GM21367 (cell line): Measurements from ENCODE around the gene IL3RA.

Experiments used
- ATAC-seq: cut with Tn5 transposase; IDR thresholded peaks from one replicate; pipeline ENCODE4 v1.9.1; 2021; ENCODE audit not compliant: unreplicated experiment

Gene IL3RA

DNA sequence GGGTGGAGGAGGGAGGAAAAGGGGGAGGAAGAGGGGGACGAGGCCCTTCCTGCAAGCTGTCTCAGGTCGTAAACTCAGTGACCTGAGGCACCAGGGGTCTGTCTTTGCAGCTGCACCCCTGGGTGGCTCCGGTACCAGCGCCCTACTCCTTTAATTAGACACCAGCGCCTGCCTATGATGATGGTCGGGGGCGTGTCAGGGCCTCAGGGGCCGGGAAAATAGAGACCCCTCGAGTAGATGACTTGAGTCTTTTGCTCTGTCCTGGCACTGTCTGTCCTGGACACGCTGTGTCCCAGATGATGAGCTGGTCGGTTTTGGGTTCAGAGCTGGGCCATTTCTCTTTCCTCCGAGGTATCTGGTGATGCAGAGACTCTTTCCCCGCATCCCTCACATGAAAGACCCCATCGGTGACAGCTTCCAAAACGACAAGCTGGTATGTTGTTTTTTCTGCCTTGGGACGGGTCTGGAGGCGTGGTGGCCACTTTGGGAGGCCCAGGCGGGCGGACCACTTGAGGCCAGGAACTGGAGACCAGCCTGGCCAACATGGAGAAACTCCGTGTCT lies 44.2 kb downstream of the IL3RA start:
- ATAC-seq, result no peak

DNA sequence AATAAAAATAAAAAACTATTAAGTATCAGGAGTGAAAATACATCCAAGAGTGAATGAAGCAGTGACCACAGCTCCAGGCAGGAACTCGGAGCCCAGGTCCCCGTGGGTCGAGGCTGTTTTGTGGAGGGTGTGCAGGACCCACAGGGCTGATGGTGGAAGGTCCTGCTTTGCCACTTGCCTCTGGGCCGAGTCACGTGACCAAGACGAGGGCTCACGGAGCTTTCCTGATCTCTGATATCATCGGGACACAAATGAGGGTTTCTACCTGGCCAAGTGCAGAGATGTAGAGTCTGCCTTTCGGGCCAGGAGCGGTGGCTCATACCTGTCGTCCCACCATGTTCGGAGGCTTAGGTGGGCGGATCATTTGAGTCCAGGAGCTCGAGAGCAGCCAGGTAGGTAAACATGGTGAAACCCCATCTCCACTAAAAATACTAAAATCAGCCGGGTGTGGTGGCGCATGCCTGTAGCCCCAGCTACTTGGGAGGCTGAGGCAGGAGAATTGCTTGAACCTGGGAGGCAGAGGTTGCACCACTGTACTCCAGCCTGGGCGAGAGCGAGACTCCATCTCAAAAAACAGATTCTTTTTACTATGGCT lies 48.2 kb downstream of the IL3RA start:
- ATAC-seq, result no peak

DNA sequence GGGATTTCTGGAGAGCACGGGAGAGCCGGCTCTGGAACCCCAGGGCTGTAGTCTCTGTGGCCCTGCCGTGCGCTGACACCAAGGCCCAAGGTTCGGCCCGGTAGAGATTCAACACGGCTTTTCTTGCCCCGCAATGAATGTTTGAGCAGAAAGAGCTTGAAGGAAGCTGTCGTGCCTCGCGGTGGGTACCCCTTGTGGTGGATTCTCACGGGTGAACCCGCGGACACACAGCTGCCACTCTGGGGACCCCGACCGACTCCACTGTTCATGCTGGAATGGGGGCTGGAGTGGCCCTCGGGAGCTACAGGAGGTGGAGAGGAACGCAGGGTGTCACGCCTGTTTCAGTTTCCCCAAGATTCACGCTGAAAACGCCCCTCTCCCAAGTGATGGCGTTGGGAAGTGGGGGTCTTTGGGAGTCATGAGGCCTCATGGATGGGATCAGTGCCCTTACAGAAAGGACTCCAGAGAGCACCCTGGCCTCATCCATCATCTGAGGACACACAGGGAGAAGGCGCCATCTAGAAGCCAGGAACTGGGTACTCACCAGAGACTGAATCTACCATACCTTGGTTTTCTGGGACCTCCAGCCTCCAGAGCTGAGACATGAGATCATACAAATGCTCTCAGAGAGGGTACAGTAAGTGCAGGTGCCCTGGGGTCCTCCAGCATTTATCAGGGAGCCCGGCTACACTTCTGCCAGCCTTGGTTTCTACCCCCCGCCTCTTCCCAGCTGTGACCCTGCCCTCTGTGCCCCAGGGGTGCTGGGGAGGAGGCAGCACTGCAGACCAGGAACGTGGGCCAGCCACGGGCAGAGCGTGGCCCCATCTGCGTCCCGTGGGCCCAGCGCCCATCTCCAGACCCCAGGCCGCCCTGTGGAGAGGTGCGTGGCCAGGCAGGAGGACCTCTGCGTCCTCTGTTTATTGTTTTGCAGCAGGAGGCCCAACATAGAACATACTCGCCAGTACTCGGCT lies 49.0 kb downstream of the IL3RA start:
- ATAC-seq, result no peak

DNA sequence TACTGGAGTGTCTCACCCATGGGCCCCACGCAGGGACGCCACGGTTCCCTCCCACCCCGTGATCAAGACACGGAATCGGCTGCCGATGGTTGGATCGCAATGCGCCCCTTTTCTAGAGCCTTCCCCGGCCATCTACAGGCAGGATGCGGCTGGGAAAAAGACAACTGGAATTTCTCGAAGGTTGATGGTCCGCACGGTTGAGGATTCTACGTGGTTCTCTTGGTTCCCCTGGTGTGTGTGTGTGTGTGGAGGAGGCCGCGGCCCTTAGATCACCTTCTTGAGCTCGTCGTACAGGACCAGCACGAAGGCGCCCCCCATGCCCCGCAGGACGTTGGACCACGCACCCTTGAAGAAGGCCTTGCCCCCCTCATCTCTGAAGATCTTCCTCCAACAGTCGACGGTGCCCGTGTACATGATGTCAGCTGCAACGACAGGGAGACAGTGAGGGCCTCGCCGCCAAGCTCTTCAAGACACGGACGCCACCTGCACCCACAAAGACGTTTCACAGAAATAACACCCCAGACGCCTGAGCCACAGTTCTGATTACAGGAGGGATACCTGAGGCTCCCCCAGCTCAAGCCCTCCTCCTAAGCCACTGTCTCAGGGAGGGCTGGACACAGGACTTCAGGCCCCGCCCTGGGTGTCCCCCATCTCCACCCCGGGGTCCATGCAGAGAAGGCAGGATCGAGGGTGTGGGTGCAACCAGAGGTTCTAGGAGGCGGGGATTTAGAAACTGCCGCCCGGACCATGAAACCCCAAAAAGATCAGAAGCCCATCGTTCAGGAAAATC lies 49.9 kb downstream of the IL3RA start:
- ATAC-seq, result no peak

DNA sequence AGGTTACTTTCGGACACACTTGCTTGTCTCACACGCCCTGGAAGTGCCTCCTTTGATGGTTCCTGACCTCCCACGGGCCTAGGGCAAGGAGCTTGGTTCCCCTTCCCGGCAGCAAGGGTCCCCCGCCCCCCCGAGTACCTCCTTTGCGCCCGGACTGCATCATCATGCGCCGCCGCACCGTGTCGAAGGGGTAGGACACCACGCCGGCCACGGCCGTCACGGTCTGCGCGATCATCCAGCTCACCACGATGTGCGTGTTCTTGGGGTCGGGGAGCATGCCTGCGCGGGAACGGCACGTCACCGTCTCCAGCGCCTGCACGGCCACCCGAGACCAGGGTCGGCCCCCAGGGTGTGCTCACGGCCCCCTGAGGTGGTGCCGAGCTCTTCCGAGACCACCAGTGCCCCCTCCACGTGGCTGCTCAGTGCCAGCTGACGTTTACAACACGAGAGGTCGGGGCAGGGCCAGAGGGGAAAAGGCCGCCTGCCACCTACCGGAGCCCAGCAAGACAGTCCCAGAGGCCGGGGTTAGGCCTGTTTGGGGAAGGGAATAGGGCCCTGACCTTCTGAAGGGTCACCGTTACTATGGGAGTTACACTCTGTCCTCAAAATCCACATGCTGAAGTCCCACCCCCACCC lies 50.7 kb downstream of the IL3RA start:
- no peak for ATAC-seq

DNA sequence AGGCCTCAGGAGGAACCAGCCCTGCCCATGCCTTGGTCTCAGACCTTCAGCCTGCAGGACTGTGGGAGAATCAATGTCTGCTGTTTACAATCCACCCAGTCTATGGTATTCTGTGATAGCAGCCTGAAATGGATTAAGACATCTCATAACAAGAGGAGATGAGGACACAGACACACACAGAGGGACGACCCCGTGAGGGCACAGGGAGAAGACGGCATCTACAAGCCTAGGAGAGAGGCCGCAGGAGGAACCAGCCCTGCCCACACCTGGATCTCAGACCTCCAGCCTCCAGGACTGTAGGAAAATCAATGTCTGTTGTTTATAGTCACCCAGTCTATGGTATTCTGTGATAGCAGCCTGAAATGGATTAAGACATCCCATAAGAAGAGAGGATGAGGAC lies 52.1 kb downstream of the IL3RA start:
- no peak for ATAC-seq

DNA sequence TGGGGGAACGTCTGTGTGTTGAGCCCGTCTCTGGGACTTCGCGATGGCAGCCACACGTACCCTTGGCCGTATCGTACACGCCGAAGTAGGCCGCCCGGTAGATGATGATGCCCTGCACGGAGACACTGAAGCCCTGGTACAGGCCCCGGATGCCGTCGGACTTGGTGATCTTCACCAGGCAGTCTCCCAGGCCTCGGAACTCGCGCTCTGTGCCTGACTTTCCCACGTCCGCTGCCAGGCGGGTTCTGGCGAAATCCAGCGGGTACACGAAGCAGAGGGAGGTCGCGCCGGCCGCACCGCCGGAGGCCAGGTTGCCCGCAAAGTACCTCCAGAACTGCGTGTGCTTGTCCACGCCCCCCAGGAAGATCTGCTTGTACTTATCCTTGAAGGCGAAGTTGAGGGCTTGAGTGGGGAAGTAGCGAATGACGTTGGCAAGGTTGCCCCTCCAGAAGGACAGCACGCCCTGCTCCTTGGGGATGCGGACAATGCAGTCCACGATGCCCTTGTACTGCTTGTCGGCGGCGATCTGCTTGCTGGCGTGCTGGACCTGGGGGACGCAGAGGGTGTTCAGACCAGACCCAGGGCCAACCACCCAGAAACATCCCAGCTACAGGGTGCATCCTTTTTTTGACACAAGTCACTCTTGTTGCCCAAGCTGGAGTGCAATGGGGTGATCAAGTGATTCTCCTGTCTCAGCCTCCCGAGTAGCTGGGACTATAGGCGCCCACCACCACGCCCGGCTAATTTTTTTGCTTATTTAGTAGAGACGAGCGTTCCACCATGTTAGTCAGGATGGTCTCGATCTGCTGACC lies 52.8 kb downstream of the IL3RA start:
- ATAC-seq, result no peak

DNA sequence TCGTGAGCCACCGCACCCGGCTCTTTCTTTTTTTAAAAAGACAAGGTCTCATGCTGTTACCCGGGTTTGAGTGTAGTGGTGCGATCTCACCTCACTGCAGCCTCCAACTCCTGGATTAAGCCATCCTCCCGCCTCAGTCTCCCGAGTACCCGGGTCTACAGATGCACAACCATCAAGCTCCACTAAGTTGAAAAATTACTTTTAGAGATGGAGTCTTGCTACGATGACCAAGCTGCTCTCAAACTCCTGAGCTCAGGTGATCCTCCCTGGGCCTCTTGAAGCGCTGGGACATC lies 53.4 kb downstream of the IL3RA start:
- ATAC-seq, result no peak

DNA sequence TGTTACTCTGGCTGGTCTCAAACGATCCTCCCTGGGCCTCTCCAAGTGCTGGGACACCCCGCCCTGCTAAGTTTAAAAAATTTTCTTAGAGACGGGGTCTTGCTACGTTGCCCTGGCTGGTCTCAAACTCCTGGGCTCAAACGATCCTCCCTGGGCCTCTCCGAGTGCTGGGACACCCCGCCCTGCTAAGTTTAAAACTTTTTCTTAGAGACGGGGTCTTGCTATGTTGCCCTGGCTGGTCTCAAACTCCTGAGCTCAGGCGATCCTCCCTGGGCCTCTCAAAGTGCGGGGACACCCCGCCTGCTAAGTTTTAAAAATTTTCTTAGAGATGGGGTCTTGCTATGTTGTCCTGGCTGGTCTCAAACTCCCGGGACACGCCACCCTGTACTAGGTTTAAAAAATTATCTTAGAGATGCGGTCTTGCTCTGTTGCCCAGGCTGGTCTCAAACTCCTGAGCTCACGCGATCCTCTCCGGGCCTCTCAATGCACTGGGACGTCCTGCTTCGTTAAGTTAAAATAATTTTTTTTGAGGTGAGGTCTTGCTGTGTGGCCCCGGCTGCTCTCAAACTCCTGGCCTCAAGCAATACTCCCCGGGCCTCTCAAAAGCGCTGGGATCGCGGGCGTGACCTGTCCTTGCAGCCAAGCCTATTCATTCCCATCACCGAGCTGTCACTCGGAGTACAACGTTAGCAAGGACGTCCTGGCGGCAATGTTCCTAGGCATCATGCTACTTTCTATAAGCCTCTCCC lies 54.2 kb downstream of the IL3RA start:
- ATAC-seq, result no peak

DNA sequence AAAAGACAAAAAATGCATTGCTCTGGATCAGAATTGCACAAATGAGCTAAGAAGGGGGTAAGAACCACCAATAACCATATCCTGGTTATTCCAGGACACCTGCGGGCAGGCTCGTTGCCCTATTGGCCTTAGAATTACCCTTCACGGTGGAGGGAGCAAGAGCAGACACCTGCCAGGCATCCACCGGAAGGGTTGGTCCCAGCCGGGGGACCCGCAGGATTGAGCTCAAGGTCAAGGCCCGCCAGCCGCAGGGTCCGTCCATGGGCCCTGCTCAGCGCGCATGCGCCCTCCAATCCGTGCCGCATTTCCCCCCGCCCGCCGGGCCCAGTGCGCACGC lies 54.8 kb downstream of the IL3RA start:
- ATAC-seq, result peak; percentile 22

DNA sequence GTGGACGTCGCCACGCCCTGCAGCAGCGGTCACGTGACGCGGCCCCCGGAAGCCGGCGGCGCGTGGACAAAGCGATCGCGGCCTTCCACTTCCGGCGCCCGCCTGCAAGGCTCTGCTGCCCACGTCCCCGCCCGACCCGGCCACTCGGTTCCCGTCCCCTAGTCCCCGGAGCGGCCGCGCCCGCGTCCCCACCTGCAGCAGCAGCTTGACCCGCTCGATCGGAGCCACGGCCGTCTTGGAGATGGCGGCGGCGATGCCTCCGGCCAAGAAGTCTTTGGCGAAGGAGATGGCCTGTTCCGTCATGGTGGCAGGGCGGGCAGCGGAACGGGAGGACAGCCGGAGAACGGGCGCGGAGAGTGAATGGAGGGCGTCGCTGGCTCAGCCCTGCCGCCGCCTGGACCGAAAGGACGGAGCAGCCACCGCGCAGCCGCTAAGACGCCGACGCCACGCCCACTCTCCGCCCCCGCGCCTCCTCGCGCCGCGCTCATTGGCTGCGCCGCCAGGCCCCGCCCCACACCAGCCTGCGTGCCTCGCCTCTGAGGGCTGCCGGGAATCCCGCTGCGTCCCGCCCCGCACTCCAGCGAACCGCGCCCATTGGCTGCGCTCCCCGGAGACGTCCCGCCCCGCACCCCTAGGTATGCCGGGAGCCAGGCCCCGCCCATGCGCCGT lies 55.3 kb downstream of the IL3RA start, which contains the start of gene SLC25A6:
TSS of gene SLC25A6 (minus strand) at position 407 of the 669 bp plus-strand sequence. CDS start at position 303, 104 bp downstream.
- peak; percentile 92 for ATAC-seq

DNA sequence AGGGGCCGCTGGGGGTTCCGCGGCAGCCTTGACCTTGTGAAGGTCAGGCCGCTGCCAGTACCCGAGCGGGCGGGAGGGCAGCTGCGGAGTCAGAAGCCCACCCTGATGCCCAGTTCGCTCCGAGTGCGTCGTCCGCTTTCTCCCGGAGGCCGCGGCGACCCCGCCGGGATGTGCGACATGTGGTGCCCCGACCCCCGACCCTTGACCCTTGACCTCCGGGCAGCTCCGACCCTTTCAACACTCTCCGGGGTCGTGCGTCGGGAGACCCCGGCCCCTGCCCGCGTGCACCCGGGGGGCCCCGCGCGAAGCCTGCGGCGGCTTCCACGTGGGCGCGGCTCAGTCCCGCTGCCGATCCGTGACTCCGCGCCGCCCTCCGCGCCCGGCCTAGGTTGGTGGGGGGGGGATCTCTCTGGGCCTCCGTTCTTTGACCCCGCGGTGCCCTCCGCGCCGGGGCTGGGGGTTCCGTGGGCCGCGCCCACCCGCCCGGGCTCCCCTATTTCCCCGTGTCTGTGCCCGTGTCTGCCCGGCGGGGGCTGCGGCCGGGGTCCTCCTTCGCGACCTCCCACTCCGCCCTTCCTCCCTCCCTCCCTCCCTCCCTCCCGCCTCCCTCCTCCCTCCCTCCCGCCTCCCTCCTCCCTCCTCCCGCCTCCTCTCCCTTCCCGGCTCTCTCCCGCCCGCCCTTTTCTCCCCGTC lies 55.9 kb downstream of the IL3RA start:
- peak; percentile 14 for ATAC-seq

DNA sequence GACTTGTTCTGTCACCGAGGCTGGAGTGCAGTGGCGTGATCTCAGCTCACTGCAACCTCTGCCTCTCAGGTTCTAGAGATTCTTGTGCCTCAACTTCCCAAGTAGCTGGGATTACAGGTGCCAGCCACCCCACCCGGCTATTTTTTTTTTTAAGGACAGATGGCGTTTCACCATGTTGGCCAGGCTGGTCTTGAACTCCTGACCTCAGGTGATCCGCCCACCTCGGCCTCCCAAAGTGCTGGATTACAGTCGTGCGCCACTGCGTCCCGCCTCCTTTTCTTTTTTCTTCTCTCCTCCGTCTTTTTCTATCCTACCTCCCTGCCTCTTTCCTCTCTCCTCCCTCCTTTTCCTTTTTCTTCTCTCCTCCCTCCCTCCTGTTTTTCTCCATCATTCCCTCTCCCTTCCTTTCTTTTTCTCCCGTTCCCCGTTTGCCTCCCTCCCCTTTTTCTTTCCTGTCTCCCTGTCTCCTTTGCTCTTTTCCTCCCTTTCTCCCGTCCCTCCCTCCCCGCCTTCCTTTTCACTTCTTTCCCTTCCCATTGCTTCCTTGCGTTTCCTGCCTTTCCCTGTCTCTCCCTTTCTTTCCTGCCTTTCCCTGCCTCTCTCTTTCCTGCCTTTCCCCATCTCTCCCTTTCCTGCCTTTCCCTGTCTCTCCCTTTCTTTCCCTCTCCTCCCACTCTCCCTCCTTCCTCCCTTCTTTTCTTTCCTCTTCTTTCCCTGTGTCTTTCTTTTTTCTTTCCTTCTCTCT lies 57.5 kb downstream of the IL3RA start:
- ATAC-seq, result no peak

DNA sequence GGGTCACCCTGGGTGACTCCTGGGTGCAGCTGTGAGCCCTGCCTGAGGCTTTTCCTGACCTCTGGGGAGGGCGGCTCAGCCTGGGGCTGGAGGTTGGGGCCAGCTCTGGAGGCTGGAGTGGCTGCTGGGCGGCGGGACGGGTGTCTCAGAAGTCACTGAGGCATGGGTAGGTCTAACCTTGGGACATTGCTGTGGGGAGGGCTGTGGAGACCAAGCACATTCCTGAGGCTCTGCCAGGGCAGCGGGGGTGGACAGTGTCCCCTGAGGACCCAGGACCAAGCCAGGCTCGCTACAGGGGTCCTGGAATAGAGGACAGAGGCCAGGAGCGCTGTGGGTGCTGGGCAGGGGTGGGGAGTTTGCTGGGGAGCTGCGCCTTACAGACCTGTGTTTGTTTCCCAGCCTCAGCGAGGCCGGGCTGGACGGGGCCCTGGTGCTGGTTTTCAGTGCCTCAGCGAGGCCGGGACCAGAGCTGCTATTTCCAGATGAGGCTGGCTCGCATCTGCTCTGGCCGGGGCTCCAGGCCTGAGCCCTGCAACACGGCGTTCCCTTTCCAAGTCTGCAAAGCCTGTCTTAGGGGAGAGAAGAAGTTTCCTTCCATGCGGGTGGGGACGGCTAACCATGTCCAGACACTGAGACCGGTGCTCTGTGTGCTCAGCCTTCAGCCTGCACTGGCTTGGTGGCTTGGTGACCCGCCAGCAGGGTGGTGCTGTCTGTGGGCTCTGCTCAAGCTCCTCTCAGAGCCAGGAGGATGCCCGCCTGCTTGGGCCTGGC lies 58.3 kb downstream of the IL3RA start:
- ATAC-seq, result no peak

DNA sequence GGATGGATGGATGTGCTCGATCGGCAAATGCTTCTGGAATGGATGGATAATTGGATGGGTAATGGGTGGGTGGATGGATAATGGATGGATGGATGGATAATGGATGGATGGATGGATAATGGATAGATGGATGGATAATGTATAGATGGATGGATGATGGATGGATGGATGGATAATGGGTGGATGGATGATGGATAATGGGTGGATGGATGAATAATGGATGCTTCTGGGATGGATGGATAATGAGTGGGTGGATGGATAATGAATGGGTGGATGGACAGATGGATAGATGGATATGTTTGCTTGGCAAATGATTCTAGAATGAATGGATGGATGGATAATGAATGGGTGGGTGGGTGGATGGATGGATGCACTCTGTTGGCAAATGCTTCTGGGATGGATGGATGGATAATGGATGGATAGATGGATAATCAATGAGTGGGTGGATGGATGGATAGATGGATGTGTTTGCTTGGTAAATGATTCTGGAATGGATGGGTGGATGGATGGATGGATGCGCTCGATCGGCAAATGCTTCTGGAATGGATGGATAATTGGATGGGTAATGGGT lies 59.1 kb downstream of the IL3RA start:
- no peak for ATAC-seq

DNA sequence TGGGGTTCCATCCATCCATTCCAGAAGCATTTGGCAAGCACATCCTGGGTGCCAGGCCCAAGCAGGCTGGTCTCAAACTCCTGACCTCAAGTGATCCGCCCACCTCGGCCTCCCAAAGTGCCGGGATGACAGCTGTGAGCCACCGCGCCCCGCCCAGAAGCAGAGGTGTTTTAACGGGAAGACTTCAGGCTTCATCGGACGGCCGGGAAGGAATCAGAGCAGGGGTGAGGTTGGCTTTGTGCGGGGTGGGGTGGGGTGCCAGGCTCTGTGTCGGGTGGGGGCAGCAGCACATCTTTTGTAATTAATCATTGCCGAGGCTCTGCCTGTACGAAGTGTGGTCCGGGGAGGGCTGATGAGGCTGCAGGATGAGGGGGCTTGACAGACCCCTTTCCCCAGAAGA lies 60.4 kb downstream of the IL3RA start:
- ATAC-seq, result no peak
